Measurements from ENCODE around the gene BIRC3. TPM values are rescaled to one million over a fixed set of nuclear protein-coding genes. Genes with fewer than 3 reads are reported as not detected.

BIRC3 gene
- total RNA-seq, 4 donors from 2014 or later = 2.2 to 57.8 (median 53.0) TPM

DNA sequence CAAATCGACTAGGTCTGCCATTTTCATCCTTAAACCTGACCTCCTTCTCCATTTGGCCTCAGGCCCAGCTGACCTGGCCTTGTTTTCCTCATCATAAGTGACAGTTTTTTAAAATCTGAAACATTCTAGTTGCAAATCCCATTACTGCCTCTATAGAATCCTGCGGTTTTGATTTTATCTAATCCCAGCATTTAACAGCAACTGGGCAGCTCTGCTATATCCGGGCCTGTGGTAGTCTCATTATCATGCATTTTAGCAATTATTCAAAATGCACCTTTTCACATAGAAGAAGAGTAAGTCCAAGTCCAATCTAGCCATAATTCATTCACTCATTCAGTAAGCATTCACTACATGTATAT is 28.6 kb upstream of the BIRC3 start:
- DNase-seq = no peak
- intact Hi-C loops (cut with DNase I; ENCODE audit: low total_unique reads) (loop anchor here (1.0 to 10.0 kb wide), 2 partner anchors 53 to 376 kb away; no protein-coding TSS in a partner anchor), in situ Hi-C loops (cut with MboI; ENCODE audit: low pct_ligation_motif_present in 1 of 4, low pct_unique_long_range_greater_than_20kb in 1 of 4, low sequenced_read_pairs in 3 of 4) (loop anchor here in 2 of 4 donors (10.0 kb wide), 2 partner anchors 56 to 206 kb away; partner anchors contain the start of gene BIRC2 (in 1 of the 2))
- WGBS, 2 donors (ENCODE audit: low coverage in 1 of 2) = 66 to 67% methylated on average over 3 of the region's 3 CpGs
- Histone ChIP-seq H3K9me3 (no peaks in the 10 kb centered on the region), H3K4me3 (no peak overlapping the region), H3K4me1 (peaks cover 0 to 11% (median 2%) of the 10 kb centered on the region in 4 donors), H3K36me3 (no peaks in the 10 kb centered on the region), H3K27ac (no peak overlapping the region), H3K27me3 (no peaks in the 10 kb centered on the region)
- no peak for TF ChIP-seq POLR2A (IDR thresholded peaks at IDR 0.05)
- TF ChIP-seq POLR2AphosphoS5 (IDR thresholded peaks at IDR 0.05) = no peak
- TF ChIP-seq EP300 (IDR thresholded peaks at IDR 0.05; ENCODE audit: low read depth) = no peak
- TF ChIP-seq, protein P1, sequence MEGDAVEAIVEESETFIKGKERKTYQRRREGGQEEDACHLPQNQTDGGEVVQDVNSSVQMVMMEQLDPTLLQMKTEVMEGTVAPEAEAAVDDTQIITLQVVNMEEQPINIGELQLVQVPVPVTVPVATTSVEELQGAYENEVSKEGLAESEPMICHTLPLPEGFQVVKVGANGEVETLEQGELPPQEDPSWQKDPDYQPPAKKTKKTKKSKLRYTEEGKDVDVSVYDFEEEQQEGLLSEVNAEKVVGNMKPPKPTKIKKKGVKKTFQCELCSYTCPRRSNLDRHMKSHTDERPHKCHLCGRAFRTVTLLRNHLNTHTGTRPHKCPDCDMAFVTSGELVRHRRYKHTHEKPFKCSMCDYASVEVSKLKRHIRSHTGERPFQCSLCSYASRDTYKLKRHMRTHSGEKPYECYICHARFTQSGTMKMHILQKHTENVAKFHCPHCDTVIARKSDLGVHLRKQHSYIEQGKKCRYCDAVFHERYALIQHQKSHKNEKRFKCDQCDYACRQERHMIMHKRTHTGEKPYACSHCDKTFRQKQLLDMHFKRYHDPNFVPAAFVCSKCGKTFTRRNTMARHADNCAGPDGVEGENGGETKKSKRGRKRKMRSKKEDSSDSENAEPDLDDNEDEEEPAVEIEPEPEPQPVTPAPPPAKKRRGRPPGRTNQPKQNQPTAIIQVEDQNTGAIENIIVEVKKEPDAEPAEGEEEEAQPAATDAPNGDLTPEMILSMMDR (IDR thresholded peaks at IDR 0.05) = no peak

DNA sequence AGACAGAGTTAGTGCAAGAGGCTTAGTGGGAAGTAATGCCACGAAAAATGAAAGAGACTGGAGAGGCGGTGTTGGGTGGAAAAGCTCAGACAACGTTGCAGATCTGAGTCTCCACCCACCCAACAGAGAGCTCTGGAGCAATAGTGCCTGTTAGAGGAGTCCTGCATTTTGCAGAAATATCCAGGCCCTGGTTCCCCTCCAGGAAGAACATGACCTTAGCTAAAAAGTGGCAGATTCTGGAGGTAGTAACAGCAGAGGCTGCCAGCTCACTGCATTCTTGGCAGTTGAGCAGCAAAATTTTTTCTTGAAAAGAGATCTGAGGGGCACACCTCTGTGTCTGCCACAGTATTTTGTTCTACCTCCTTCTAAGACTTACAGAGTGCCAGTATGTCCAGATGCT is 27.7 kb upstream of the BIRC3 start:
- intact Hi-C loops (cut with DNase I; ENCODE audit: low total_unique reads) (loop anchor here (10.0 kb wide), 1 partner anchor 375 kb away; no protein-coding TSS in a partner anchor), in situ Hi-C loops (cut with MboI; ENCODE audit: low pct_ligation_motif_present in 1 of 4, low pct_unique_long_range_greater_than_20kb in 1 of 4, low sequenced_read_pairs in 3 of 4) (loop anchor here in 2 of 4 donors (10.0 kb wide), 2 partner anchors 55 to 205 kb away; partner anchors contain the start of gene BIRC2 (in 1 of the 2))
- H3K27ac ChIP-seq = no peak overlapping the region

DNA sequence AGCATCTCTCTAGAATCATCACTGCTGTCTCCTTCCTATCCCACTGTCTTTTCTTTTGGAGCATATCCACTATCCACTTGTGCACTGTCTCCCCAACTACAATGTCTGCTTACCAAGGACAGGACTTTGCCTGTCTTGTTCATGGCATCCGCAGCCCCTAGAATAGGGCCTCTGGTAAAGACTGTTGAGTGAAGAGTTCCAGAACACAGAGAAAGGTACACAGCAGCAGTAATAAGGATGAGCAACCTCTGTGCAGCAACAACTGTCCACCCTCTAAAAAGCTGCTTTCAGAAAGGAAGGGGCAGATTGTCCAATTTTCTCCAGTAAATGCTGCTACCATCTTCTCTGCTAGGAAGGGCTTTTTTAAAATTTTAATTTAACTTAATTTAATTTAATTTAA is 25.5 kb upstream of the BIRC3 start:
- no peaks in the 10 kb centered on the region for H3K36me3 ChIP-seq
- in situ Hi-C loops (cut with MboI; ENCODE audit: low pct_ligation_motif_present in 1 of 4, low pct_unique_long_range_greater_than_20kb in 1 of 4, low sequenced_read_pairs in 3 of 4) = no loop called here

More for the DNA sequence above, 27.7 kb upstream of the BIRC3 start:
- WGBS, 2 donors (ENCODE audit: low coverage in 1 of 2) = 41% methylated on average over 3 of the region's 3 CpGs; no CpG with 5 or more reads in 1 of the 2 donors
- no peaks in the 10 kb centered on the region for H3K9me3 ChIP-seq
- DNase-seq = no peak
- peaks cover 0 to 16% (median 2%) of the 10 kb centered on the region in 4 donors for H3K4me1 ChIP-seq
- no peaks in the 10 kb centered on the region for H3K27me3 ChIP-seq
- H3K36me3 ChIP-seq = no peaks in the 10 kb centered on the region
- no peak for TF ChIP-seq EP300 (IDR thresholded peaks at IDR 0.05; ENCODE audit: low read depth)
- TF ChIP-seq POLR2A (IDR thresholded peaks at IDR 0.05) = no peak
- TF ChIP-seq, protein P1 (IDR thresholded peaks at IDR 0.05) = no peak
- no peak for TF ChIP-seq POLR2AphosphoS5 (IDR thresholded peaks at IDR 0.05)
- H3K4me3 ChIP-seq = no peak overlapping the region

DNA sequence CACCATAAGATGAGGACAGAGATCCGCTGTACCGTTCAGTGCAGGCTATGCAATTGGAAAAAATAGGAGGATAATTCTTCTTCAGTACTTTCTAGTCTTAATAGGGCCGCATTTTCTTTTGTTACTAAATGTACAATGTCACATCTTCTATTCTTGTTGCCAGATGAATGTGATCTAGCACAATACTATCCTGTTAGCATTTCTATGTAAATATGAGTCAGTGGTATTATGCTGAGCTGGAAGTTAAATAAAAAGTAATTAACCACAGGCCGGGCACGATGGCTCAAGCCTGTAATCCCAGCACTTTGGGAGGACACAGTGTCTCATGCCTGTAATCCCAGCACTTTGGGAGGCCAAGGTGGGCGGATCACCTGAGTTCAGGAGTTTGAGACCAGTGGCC is 24.4 kb upstream of the BIRC3 start:
- WGBS, 2 donors (ENCODE audit: low coverage in 1 of 2) = 82 to 89% methylated on average over 6 of the region's 6 CpGs

More for the DNA sequence above, 25.5 kb upstream of the BIRC3 start:
- Histone ChIP-seq H3K4me1 (peaks cover 0 to 16% (median 2%) of the 10 kb centered on the region in 4 donors), H3K9me3 (no peaks in the 10 kb centered on the region), H3K27ac (no peak overlapping the region), H3K4me3 (no peak overlapping the region), H3K27me3 (no peaks in the 10 kb centered on the region)
- no peak for TF ChIP-seq EP300 (IDR thresholded peaks at IDR 0.05; ENCODE audit: low read depth)
- no peak for TF ChIP-seq POLR2AphosphoS5 (IDR thresholded peaks at IDR 0.05)
- no peak for DNase-seq
- intact Hi-C loops (cut with DNase I; ENCODE audit: low total_unique reads) = loop anchor here (10.0 kb wide), 1 partner anchor 203 kb away; no protein-coding TSS in a partner anchor
- WGBS, 2 donors (ENCODE audit: low coverage in 1 of 2) = 100% methylated on average over 1 of the region's 1 CpG; no CpG with 5 or more reads in 1 of the 2 donors

More for the DNA sequence above, 24.4 kb upstream of the BIRC3 start:
- H3K36me3 ChIP-seq = no peaks in the 10 kb centered on the region
- no peak overlapping the region for H3K4me3 ChIP-seq
- no peaks in the 10 kb centered on the region for H3K9me3 ChIP-seq
- in situ Hi-C loops (cut with MboI; ENCODE audit: low pct_ligation_motif_present in 1 of 4, low pct_unique_long_range_greater_than_20kb in 1 of 4, low sequenced_read_pairs in 3 of 4) (no loop called here), intact Hi-C loops (cut with DNase I; ENCODE audit: low total_unique reads) (loop anchor here (10.0 kb wide), 1 partner anchor 202 kb away; no protein-coding TSS in a partner anchor)
- TF ChIP-seq, protein P1 (IDR thresholded peaks at IDR 0.05) = no peak
- no peak for TF ChIP-seq EP300 (IDR thresholded peaks at IDR 0.05; ENCODE audit: low read depth)
- no peak for TF ChIP-seq POLR2AphosphoS5 (IDR thresholded peaks at IDR 0.05)
- no peak for DNase-seq
- H3K27me3 ChIP-seq = no peaks in the 10 kb centered on the region
- peaks cover 0 to 10% (median 0%) of the 10 kb centered on the region in 4 donors for H3K4me1 ChIP-seq
- H3K27ac ChIP-seq = no peak overlapping the region

All from transverse colon (tissue), 4 donors.